ENCODE measurements around the gene CHCHD4. TPM values are rescaled to one million over a fixed set of nuclear protein-coding genes. Genes with fewer than 3 reads are reported as not detected.

The CHCHD4 gene
- polyA plus RNA-seq, 1 donor (not counting 4 experiments of a cell fraction or from before 2014, with no cell fraction given) = 22.1 TPM

- H3K4me3 ChIP-seq (ENCODE audit: control insufficient read depth in 2 of 3, extremely low read depth in 1 of 3, insufficient read depth in 2 of 3, low read depth in 1 of 3, low read length in 3 of 3) = no peak overlapping the region
- TF ChIP-seq EZH2 (IDR thresholded peaks at IDR 0.05; ENCODE audit: low read length) = no peak
- no peak for TF ChIP-seq CTCF (optimal IDR thresholded peaks at IDR 0.05 in 1 of 3, IDR thresholded peaks at IDR 0.05 in 1 of 3, conservative IDR thresholded peaks at IDR 0.05 in 1 of 3; ENCODE audit: extremely low read depth in 1 of 3, insufficient read depth in 2 of 3, low read length in 3 of 3)
Observed at GRCh38 chr3:14064910-14065309, 59.8 kb downstream of the CHCHD4 start.

GRCh38 chr3:14063152-14063551 is 61.5 kb downstream of the CHCHD4 start:
- Histone ChIP-seq H3K4me3 (ENCODE audit: control insufficient read depth in 2 of 3, extremely low read depth in 1 of 3, insufficient read depth in 2 of 3, low read depth in 1 of 3, low read length in 3 of 3) (no peak overlapping the region), H3K27me3 (ENCODE audit: control insufficient read depth, extremely low read depth, insufficient read depth, low read length) (no peaks in the 10 kb centered on the region), H3K79me2 (ENCODE audit: control insufficient read depth, insufficient read depth, low read length) (no peaks in the 10 kb centered on the region), H3K4me1 (ENCODE audit: control insufficient read depth, extremely low read depth, insufficient read depth, low read length) (no peaks in the 10 kb centered on the region), H3K36me3 (ENCODE audit: control insufficient read depth in 2 of 2, extremely low read depth in 1 of 2, insufficient read depth in 2 of 2, low read length in 2 of 2) (no peaks in the 10 kb centered on the region), H3K27ac (ENCODE audit: control insufficient read depth, insufficient read depth, low read length) (no peak overlapping the region), H3K9me1 (ENCODE audit: control insufficient read depth, extremely low read depth, insufficient read depth, low read length) (no peaks in the 10 kb centered on the region), H4K20me1 (ENCODE audit: control insufficient read depth, extremely low read depth, insufficient read depth, low read length) (no peaks in the 10 kb centered on the region), H2AFZ (ENCODE audit: control insufficient read depth, low read length) (no peak overlapping the region), H3K9me3 (ENCODE audit: control insufficient read depth, low read depth, low read length) (no peaks in the 10 kb centered on the region), H3K9ac (ENCODE audit: control insufficient read depth, extremely low read depth, insufficient read depth, low read length) (no peak overlapping the region), H3K4me2 (ENCODE audit: control insufficient read depth, extremely low read depth, insufficient read depth, low read depth, low read length) (no peak overlapping the region)
- DNase-seq (ENCODE audit: low read depth, low spot score) = no peak
- TF ChIP-seq CTCF (optimal IDR thresholded peaks at IDR 0.05 in 1 of 3, IDR thresholded peaks at IDR 0.05 in 1 of 3, conservative IDR thresholded peaks at IDR 0.05 in 1 of 3; ENCODE audit: extremely low read depth in 1 of 3, insufficient read depth in 2 of 3, low read length in 3 of 3) (no peak), EZH2 (IDR thresholded peaks at IDR 0.05; ENCODE audit: low read length) (no peak)
- dilution Hi-C loops (cut with MboI; ENCODE audit: extremely low pct_ligation_motif_present, low sequenced_read_pairs) = no loop called here
- no peak for FAIRE-seq

More at GRCh38 chr3:14064910-14065309, 59.8 kb downstream of the CHCHD4 start:
- Histone ChIP-seq H3K27ac (ENCODE audit: control insufficient read depth, insufficient read depth, low read length) (no peak overlapping the region), H3K36me3 (ENCODE audit: control insufficient read depth in 2 of 2, extremely low read depth in 1 of 2, insufficient read depth in 2 of 2, low read length in 2 of 2) (no peaks in the 10 kb centered on the region), H3K27me3 (ENCODE audit: control insufficient read depth, extremely low read depth, insufficient read depth, low read length) (no peaks in the 10 kb centered on the region), H2AFZ (ENCODE audit: control insufficient read depth, low read length) (no peak overlapping the region), H3K4me2 (ENCODE audit: control insufficient read depth, extremely low read depth, insufficient read depth, low read depth, low read length) (no peak overlapping the region), H3K79me2 (ENCODE audit: control insufficient read depth, insufficient read depth, low read length) (no peaks in the 10 kb centered on the region), H3K9me3 (ENCODE audit: control insufficient read depth, low read depth, low read length) (no peaks in the 10 kb centered on the region), H3K9me1 (ENCODE audit: control insufficient read depth, extremely low read depth, insufficient read depth, low read length) (no peaks in the 10 kb centered on the region), H3K9ac (ENCODE audit: control insufficient read depth, extremely low read depth, insufficient read depth, low read length) (no peak overlapping the region), H3K4me1 (ENCODE audit: control insufficient read depth, extremely low read depth, insufficient read depth, low read length) (no peaks in the 10 kb centered on the region), H4K20me1 (ENCODE audit: control insufficient read depth, extremely low read depth, insufficient read depth, low read length) (no peaks in the 10 kb centered on the region)
- DNase-seq (ENCODE audit: low read depth, low spot score) (no peak), FAIRE-seq (no peak)
- dilution Hi-C loops (cut with MboI; ENCODE audit: extremely low pct_ligation_motif_present, low sequenced_read_pairs) = no loop called here

Other genes with a start within 250 kb of the CHCHD4 start
- 13.0 to 36.7 TPM (median 20.3 TPM) in 3 replicates for gene WNT7A, start 244.8 kb downstream of the CHCHD4 start, polyA plus RNA-seq
- gene TMEM43, start 182 bp upstream of the CHCHD4 start, polyA plus RNA-seq = 98.8 to 117 TPM (median 111 TPM) in 3 replicates
- gene XPC, start 53.7 kb upstream of the CHCHD4 start, polyA plus RNA-seq = 19.4 to 24.9 TPM (median 22.0 TPM) in 3 replicates
- gene LSM3, start 53.9 kb upstream of the CHCHD4 start, polyA plus RNA-seq = 10.7 to 26.1 TPM (median 13.2 TPM) in 3 replicates

All from keratinocyte (primary cell).